AG09319 (cell line): ENCODE results near the gene LDB2.

Experiments
- DNase-seq: peaks from one replicate; pipeline ENCODE4 v3.0.0-alpha.2; 2010; ENCODE audit warnings: low read depth; ENCODE audit errors: extremely low read depth
- CTCF ChIP-seq: IDR thresholded peaks from 2 replicates; pipeline ENCODE4 v1.5.1; 2011; ENCODE audit warnings: low read depth, mild to moderate bottlenecking, inconsistent platforms, low read length, moderate library complexity

The LDB2 gene

DNA sequence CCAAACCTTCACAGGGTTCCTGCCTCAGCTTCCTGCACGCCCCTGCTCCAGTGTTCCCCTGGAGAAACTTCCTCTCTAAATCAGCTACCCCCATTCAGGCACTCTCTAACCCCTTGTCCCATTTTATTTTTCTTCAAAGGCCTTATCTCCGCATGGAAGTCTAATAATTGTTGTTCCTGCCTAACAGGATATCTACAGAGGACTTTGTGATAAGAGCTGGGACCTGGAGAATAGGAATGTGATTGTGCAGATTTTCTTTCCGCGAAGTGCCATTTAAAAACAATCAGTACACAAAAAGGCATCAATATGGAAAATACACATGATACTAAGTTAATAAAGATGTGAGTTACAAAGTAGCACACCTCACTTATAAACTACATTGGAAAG is 32.6 kb downstream of the LDB2 start:
- DNase-seq = no peak
- no peak for TF ChIP-seq CTCF

- no peak for TF ChIP-seq CTCF
- DNase-seq = no peak
These were observed 33.1 kb downstream of the LDB2 start for GRCh38 chr4:16865209-16865896.

DNA sequence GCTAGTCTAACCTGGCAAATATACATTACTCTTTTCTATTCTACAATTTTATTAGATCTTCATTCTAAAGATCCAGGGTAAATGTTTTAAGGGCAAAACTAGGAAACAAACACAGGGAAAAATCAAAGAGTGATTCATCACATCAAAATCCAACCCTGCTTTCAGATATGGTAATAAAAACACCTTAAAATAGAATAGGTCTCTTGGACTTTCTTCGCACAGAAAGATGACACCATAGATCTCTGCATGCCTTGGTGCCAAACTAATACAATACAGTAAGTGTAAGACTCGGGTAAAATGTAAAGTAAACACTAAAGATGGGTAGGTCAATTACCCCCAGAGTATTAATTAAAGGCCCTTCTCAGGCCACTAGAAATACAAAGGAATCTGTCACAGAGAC is 34.2 kb downstream of the LDB2 start:
- no peak for DNase-seq
- no peak for TF ChIP-seq CTCF

GRCh38 chr4:16862697-16863096 is 35.7 kb downstream of the LDB2 start:
- TF ChIP-seq CTCF = no peak
- DNase-seq = no peak

- TF ChIP-seq CTCF = no peak
- peak; percentile 44 for DNase-seq
These were observed 37.9 kb downstream of the LDB2 start for GRCh38 chr4:16860516-16860915.

DNA sequence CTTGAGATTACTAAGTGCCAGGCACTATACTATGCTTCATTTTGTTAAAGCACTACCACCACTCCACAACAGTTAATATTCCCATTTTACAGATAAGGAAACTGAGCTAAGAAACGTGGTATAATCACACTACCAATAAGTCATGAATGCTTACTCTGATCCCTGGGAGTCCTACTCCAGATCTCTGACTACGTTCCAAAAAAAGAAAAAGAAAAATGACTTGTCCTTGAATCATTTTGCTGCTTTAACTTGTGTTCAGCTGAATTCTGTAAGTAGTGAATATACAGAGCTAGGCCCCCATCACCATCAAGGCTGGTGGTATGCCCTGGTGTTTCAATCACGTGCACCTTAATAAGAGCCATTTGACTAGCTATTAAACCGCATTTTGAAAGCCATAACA is 39.4 kb downstream of the LDB2 start:
- TF ChIP-seq CTCF = no peak
- DNase-seq = no peak

GRCh38 chr4:16858275-16858752 is 40.1 kb downstream of the LDB2 start:
- DNase-seq = no peak

More at GRCh38 chr4:16858275-16858752, 40.1 kb downstream of the LDB2 start:
- no peak for TF ChIP-seq CTCF
